ENCODE measurements around the gene ZCCHC24. TPM values are rescaled to one million over a fixed set of nuclear protein-coding genes. Genes with fewer than 3 reads are reported as not detected.

ZCCHC24 gene
- total and polyA plus RNA-seq, 2 donors (not counting 3 experiments of a cell fraction or from before 2014, with no cell fraction given) = 5.2 to 8.4 TPM

DNA sequence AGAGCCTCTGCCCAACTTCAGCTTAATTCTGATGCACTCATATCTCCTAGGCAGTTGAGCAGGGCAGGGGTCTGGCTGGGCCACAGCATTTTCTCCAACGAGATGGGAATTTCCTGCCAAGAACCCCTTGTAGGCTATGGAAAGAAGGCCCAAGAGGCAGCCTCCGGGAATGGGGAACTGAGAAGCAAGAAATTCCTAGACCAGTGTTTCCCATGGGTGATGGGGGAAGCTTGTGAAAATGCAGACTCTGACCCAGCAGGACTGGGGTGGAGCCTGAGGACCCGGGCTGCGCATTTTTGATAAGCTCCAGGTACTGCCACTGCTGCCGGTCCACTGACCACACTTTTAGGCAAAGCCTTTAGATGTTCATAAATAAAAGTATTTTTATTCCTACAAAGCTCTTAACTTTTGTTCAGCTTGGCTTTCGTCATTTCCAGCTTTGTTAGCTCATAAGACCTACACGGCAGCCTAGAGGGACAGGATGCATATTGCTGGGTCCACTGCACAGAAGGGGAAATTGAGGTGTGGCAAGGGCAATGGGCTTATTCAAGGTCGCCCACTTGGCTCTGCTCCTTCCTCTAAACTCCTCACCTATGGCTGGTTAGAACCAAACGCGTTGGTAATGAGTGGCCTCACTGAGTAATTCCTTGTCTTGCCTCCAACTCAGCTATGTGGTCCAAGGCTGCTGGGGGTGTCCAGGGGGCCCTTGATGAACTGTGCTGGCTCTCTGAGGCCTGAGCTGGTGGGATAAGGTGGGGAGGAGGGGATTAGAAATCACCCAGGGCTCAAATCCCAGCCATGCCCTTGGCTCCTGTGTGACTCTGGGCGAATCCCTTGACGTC is 29.5 kb downstream of the ZCCHC24 start:
- H3K9ac ChIP-seq (replicated peaks; ENCODE audit: extremely low read depth, insufficient read depth, low read length) = no peak overlapping the region
- H3K36me3 ChIP-seq (ENCODE audit: control insufficient read depth in 2 of 2, extremely low read depth in 1 of 2, insufficient read depth in 2 of 2, low read length in 2 of 2) = no peaks in the 10 kb centered on the region
- no peaks in the 10 kb centered on the region for H3K79me2 ChIP-seq (ENCODE audit: control insufficient read depth, insufficient read depth, low read length)
- no peak overlapping the region for H2AFZ ChIP-seq (ENCODE audit: low read depth, low read length)
- no peak overlapping the region for H3K27ac ChIP-seq (ENCODE audit: insufficient read depth, low read depth, low read length)
- dilution Hi-C loops (cut with MboI; ENCODE audit: extremely low pct_ligation_motif_present, low sequenced_read_pairs) = no loop called here
- no peak overlapping the region for H3K4me3 ChIP-seq (replicated peaks in 1 of 3; ENCODE audit: insufficient read depth in 1 of 3, low read depth in 1 of 3, low read length in 3 of 3)
- TF ChIP-seq JUN (IDR thresholded peaks at IDR 0.05; ENCODE audit: borderline replicate concordance, insufficient read depth, insufficient read length, low read depth) = no peak
- no peak for TF ChIP-seq FOS (IDR thresholded peaks at IDR 0.05; ENCODE audit: borderline replicate concordance, insufficient read depth, low read length)
- CTCF ChIA-PET = interaction anchor here (1.0 to 1.6 kb wide), 3 partner anchors 18 to 41 kb away, joined by 3 read pairs; no protein-coding TSS in a partner anchor
- DNase-seq (ENCODE audit: low read depth, low spot score) (no peak), FAIRE-seq (no peak)
- H3K4me2 ChIP-seq (ENCODE audit: insufficient read depth, low read length) = no peak overlapping the region
- H4K20me1 ChIP-seq (replicated peaks; ENCODE audit: control insufficient read depth, extremely low read depth, insufficient read depth, low read length) = no peaks in the 10 kb centered on the region
- H3K4me1 ChIP-seq (ENCODE audit: control insufficient read depth, extremely low read depth, insufficient read depth, low read length) = peaks cover 11% of the 10 kb centered on the region
- no peaks in the 10 kb centered on the region for H3K27me3 ChIP-seq (ENCODE audit: control insufficient read depth in 2 of 2, insufficient read depth in 2 of 2, low read length in 2 of 2)
- intact Hi-C loops (cut with micrococcal nuclease) = no loop called here
- H3K9me1 ChIP-seq (replicated peaks; ENCODE audit: control insufficient read depth, extremely low read depth, insufficient read depth, low read length) = no peaks in the 10 kb centered on the region
- POLR2A ChIA-PET = no interaction called here
- no TSS peak for BruUV-seq (replicated peaks)
- no peaks in the 10 kb centered on the region for H3K9me3 ChIP-seq (replicated peaks; ENCODE audit: control insufficient read depth, insufficient read depth, low read length)

DNA sequence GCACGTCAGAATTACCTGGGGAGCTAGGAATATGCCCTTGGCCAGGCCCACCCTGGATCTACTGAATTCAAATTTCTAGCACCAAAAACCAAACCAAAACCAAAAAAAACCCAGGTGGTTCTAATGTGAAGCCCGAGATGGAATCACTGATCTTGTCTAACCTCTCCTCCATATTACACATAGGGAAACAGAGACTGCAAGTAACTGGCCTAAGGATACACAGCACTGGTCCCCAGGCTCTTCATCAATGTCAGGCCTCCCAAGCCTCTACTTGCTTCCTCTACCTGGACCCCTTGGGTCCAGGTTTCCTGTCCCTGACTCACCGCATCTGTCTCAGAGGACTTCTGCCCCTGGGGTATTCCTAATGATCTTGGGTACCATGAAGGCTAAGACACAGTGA is 30.7 kb downstream of the ZCCHC24 start:
- BruUV-seq (replicated peaks) = no TSS peak
- H2AFZ ChIP-seq (ENCODE audit: low read depth, low read length) = no peak overlapping the region
- TF ChIP-seq POLR2AphosphoS5 (IDR thresholded peaks at IDR 0.05; ENCODE audit: insufficient read depth, low read depth, low read length) = no peak
- TF ChIP-seq, protein P1, sequence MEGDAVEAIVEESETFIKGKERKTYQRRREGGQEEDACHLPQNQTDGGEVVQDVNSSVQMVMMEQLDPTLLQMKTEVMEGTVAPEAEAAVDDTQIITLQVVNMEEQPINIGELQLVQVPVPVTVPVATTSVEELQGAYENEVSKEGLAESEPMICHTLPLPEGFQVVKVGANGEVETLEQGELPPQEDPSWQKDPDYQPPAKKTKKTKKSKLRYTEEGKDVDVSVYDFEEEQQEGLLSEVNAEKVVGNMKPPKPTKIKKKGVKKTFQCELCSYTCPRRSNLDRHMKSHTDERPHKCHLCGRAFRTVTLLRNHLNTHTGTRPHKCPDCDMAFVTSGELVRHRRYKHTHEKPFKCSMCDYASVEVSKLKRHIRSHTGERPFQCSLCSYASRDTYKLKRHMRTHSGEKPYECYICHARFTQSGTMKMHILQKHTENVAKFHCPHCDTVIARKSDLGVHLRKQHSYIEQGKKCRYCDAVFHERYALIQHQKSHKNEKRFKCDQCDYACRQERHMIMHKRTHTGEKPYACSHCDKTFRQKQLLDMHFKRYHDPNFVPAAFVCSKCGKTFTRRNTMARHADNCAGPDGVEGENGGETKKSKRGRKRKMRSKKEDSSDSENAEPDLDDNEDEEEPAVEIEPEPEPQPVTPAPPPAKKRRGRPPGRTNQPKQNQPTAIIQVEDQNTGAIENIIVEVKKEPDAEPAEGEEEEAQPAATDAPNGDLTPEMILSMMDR (IDR thresholded peaks at IDR 0.05; ENCODE audit: extremely low read depth in 1 of 2, insufficient read depth in 1 of 2, low read depth in 1 of 2, low read length in 2 of 2) = no peak
- no peak for TF ChIP-seq MAX (IDR thresholded peaks at IDR 0.05; ENCODE audit: insufficient read depth, insufficient read length)
- TF ChIP-seq MYC (IDR thresholded peaks at IDR 0.05; ENCODE audit: low read depth, low read length) = no peak
- TF ChIP-seq EZH2 (IDR thresholded peaks at IDR 0.05; ENCODE audit: borderline replicate concordance, low read depth, low read length, severe bottlenecking) = no peak
- no peak for TF ChIP-seq POLR2A (IDR thresholded peaks at IDR 0.05; ENCODE audit: low read depth, low read length)
- no peak for TF ChIP-seq GATA2 (IDR thresholded peaks at IDR 0.05; ENCODE audit: insufficient read depth, insufficient read length, low read depth, low read length)
- no peak for TF ChIP-seq FOS (IDR thresholded peaks at IDR 0.05; ENCODE audit: borderline replicate concordance, insufficient read depth, low read length)
- TF ChIP-seq JUN (IDR thresholded peaks at IDR 0.05; ENCODE audit: borderline replicate concordance, insufficient read depth, insufficient read length, low read depth) = no peak
- no peaks in the 10 kb centered on the region for H3K9me3 ChIP-seq (replicated peaks; ENCODE audit: control insufficient read depth, insufficient read depth, low read length)
- no peak overlapping the region for H3K4me2 ChIP-seq (ENCODE audit: insufficient read depth, low read length)
- ChIA-PET CTCF (interaction anchor here (1.0 to 1.4 kb wide), 2 partner anchors 20 to 32 kb away, joined by 3 read pairs; no protein-coding TSS in a partner anchor), POLR2A (no interaction called here)
- H3K27ac ChIP-seq (ENCODE audit: insufficient read depth, low read depth, low read length) = no peak overlapping the region
- H3K79me2 ChIP-seq (ENCODE audit: control insufficient read depth, insufficient read depth, low read length) = no peaks in the 10 kb centered on the region
- dilution Hi-C loops (cut with MboI; ENCODE audit: extremely low pct_ligation_motif_present, low sequenced_read_pairs) = no loop called here
- peaks cover 11% of the 10 kb centered on the region for H3K4me1 ChIP-seq (ENCODE audit: control insufficient read depth, extremely low read depth, insufficient read depth, low read length)
- FAIRE-seq = no peak
- no peaks in the 10 kb centered on the region for H3K36me3 ChIP-seq (ENCODE audit: control insufficient read depth in 2 of 2, extremely low read depth in 1 of 2, insufficient read depth in 2 of 2, low read length in 2 of 2)
- no peak overlapping the region for H3K9ac ChIP-seq (replicated peaks; ENCODE audit: extremely low read depth, insufficient read depth, low read length)
- H4K20me1 ChIP-seq (replicated peaks; ENCODE audit: control insufficient read depth, extremely low read depth, insufficient read depth, low read length) = no peaks in the 10 kb centered on the region
- no peaks in the 10 kb centered on the region for H3K9me1 ChIP-seq (replicated peaks; ENCODE audit: control insufficient read depth, extremely low read depth, insufficient read depth, low read length)
- H3K4me3 ChIP-seq (replicated peaks in 1 of 3; ENCODE audit: insufficient read depth in 1 of 3, low read depth in 1 of 3, low read length in 3 of 3) = no peak overlapping the region
- intact Hi-C loops (cut with micrococcal nuclease) = no loop called here
- no peaks in the 10 kb centered on the region for H3K27me3 ChIP-seq (ENCODE audit: control insufficient read depth in 2 of 2, insufficient read depth in 2 of 2, low read length in 2 of 2)
- DNase-seq (ENCODE audit: low read depth, low spot score) = no peak

Measured in endothelial cell of umbilical vein (primary cell).